Activated CD8-positive, alpha-beta memory T cell treated with anti-CD3 and anti-CD28 coated beads for 4 hours (primary cell): ENCODE results near the gene NDFIP1.

Source experiments
- DNase-seq, 2 donors: peaks; one replicate each; pipeline ENCODE4 v3.0.0-alpha.2; 2020; ENCODE audit warnings: low read depth in 2 of 2

NDFIP1 gene

DNA sequence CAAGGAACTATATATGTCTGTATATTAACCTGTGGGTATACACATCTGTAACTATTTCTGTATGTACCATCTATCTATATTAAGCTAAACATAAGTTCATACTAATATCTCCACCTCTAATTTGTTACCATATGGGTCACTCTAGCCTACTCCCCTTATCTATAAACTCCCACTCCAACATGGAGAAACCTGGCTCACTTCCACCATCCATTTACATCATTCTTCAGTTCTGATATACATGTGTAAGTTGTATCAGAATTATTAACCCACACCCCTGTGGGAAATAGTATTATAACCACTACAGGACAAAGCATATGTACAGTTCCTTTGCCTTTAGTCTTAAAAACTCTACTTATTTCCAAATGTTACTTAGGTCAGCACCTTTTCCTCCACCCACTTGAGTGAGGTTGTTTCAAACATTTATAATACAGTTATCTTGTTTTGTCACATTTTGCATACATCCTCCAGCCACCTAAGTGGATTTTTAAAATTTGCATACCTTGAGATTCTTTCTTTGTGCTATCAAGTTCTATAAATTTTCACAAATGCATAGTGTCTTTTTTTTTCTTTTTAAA lies 10.6 kb downstream of the NDFIP1 start:
- DNase-seq: no peak

DNA sequence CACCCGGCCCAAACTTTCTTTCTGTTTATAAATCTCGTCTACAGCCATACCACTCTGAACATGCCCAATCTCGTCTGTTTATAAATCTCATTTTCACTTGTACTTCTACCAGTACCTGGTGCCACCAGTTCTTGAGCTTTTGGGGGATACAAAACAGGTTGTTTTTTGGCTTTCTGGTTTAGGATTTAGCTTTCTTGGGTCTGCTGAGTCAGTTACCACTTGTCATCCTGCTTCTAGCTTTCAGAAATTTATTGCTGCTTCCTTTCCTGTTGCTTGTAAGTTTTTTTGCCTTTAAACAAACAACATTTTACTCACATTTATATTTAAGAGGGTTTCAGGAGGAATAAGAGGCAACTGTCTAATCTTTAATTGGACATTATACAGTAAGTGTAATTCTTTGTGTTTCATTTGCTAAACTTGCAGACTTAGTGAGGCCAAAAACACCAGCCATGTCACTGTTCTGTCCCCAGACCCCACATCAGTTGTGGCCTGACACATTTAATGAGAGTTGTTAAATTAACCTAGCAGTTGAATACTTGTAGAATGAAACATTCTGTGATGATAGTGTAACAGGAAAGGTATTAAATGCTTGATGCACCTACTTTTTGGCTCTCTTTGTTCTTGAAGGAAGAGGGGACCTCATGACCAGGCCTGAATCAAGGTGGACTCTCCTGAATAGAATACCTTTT lies 11.8 kb downstream of the NDFIP1 start:
- no peak for DNase-seq

DNA sequence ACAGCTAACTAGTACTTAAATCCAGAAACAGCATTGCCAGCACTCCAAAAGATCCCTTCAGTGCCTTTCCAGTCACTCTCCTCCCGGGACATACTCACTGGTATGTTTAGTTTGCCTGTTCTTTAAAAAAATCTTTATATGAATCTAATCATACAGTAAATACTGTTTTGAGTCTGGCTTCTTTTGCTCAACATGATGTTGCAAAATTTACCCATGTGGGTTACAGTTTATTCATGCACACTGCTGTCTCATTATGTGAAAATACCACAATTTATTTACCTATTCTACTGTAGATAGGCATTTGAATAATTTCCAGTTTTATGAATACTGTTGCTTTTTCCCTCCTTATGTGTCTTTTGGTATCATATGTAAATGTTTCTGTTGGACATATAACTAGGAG lies 13.5 kb downstream of the NDFIP1 start:
- DNase-seq: no peak

DNA sequence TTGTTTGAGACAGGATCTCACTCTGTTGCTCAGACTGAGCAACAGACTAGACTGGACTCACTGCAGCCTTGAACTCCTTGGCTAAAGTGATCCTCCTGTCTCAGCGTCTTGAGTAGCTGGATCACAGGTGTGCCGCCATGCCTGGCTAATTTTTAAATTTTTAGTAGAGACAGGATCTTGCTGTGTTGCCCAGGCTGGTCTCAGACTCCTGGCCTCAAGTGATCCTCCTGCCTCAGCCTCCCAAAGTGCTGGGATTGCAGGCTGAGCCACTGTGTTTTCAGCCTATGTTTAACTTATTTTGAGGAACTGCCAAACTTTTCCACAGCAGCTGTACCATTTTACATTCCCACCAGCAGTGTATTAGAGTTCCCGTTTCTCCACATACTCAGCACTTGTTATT lies 16.8 kb downstream of the NDFIP1 start:
- no peak for DNase-seq

DNA sequence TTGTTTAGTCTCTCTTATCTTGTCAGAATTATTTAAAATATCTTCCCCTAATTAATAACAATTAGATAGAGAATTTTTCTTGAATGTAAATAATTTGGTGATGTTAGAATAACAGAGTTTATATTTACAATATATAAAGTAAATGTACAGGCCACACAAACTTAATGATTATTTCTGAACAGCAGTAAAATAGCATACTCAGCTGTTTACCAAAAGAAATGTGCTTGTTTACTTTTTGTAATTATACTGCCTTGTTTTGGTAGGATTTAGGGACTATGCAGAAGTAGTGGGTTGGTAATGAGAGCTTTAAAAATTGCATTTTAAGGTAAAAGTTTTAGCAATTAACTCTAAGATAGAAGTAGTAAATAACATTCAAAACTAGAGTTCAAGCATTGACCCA lies 17.4 kb downstream of the NDFIP1 start:
- DNase-seq: no peak

DNA sequence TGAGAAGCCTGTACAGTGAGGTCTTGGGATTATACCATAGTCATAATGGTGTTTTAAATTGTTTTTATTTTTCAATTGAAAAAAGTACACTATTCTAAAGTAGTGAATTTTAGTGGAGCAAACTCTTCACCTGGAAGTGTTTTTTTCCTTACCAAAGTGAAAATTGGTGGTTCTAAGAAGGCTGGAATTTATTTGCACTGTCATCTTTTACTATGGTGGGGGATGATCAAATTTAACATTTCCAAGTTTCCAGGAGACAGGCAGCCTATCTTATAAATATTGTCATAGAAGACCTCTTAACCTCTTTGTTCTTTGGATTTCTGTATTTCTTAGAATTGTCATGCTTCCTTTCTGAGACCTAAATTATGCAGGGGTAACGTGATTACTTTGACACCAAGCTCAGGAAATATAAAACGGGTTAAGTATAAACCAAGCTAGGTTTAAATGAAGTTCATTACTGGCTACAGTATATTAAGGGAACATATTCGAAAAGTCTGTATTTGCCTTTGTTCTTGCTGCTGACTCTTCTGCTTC lies 20.2 kb downstream of the NDFIP1 start:
- DNase-seq: no peak

DNA sequence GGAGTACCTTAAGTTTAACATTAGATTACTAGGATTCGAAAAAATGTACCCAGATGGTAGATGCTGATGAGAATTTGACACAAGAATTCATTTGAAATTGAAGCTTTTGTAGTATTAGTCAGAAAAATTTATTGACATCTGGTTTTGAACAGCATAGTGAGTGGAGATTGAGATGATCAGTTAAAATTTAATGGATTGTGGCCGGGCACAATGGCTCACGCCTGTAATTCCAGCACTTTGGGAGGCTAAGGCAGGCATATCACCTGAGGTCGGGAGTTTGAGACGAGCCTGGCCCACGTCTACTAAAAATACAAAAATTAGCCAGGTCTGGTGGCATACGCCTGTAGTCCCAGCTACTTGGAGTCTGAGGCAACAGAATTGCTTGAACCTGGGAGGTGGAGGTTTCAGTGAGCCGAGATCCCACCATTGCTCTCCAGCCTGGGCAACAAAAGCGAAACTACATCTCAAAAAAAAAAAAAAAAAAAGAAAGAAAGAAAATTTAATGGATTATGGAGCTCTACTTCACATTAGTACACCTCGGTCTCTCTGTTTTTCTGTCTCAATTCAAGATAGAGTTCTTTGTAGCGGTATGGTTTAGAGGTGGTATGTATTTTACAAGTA lies 21.0 kb downstream of the NDFIP1 start:
- DNase-seq: no peak

DNA sequence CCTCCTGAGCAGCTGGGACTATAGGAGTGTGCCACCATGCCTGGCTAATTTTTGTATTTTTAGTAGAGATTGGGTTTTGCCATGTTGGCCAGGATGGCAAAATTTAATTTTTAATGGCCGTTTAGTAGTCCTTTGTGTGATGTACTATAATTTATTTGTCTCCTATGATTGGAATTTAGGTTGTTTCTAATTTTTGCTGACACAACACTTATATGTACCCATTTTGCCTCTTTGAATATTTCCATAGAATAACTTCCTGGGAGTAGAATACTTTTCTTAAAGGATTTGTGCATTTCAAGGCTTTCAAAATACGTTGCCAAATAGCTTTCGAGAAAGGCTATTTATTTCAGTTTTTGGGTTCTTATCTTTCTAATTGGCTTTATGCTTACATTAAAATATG lies 22.8 kb downstream of the NDFIP1 start:
- DNase-seq: no peak

DNA sequence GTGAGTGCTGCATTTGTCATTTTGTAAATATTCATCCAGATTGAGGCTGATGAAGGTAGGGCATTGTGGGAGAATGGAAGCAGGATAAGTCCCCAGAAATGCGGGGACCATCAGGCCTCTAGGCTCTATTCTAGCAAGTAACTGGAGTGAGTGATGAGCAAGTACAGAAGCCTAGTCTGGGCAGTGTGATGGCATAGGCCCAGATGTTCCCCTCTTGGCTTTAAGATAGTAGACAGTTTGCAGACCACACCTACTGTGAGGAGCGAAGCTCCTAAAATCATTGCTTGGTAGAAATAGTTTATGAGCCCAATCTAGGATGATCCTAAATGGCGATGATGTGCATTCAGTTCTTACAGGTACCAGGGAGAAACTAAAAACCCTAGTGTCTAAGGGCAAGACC lies 24.3 kb downstream of the NDFIP1 start:
- DNase-seq: no peak

DNA sequence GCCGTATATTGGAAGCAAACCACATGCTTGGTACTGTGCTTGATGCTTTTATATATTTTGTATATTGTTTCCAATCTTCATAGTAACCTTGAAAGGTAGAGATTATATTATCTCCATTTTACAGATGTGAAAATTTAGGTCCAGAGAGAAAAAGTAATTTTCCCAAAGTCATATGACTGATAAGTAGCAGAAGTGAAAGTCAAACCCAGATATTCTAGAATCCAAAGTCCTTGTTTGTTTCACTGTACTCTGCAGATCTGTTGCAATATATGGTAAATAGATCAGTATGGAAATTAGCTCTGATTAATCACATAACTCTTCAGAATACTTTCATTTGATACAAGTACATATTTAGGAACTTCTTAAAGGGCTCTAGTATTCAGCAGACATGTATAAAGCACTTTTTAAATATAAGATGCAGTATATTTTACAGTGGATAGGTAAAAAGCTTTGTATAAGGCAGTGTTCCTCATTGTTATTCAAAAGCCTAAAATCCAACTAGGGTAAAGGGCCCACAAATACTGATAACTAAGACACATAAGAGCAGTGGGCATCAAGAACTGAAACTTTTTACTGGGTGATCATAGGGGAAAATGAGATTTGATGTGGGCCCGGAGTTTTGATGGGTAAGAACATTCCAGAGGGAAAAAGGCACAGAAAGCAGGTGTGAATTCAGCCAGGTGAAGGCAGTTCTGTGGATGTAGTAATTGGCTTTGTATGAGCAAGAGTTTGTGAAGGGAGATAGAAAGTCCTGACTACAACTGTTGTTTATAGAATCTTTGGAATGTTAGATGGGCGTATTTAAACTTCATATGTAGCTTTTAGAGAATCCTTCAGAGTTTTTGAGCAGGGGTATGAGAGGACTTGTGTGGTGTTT lies 25.0 kb downstream of the NDFIP1 start:
- no peak for DNase-seq

DNA sequence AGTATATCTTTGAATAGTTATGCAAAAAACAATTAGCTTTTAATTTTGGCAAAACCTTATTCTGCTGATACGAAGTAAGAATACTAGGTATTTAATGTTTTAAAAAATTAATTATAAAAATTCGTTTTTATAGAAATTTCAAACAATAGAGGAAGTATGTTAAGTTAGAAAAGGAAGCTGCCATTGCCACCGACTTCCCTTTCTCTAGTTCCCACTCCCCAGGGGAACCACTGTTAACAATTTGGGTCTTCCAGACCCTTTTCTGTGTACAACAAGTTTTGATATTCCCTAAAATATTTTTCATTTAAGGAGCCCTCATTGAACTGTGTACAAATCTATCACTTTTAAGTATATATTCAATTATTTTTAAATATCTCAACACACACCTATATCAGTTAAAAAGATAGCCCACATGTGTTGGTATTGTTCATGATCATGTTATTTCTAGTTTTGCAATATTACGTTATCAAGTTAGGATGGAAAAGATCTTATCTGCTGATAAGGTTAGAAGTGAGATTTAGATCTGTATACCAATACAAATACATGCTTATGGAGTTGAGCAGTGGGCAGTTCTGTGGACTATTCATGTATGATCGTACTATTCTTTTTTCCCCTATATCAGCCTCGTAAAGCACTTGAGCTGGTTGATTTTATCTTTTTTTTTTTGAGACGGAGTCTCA lies 25.9 kb downstream of the NDFIP1 start:
- no peak for DNase-seq

DNA sequence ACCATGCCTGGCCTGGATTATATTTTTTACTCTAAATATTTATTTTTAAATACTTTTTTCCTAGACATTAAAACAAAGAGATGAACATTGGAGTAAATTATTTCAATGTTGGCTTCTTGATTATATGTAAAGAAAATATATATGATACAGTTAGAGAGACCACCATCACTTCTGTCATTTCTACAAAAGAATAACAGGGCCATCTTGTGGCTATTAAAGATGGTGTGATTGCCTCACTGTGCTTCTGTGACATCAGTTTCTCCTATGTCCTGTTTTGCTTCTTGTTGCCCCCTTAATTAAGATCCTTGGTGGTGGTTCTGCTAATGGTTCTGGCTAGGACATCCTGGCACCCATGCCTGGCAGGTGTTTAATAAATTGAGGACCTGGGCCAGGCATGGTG lies 32.9 kb downstream of the NDFIP1 start:
- DNase-seq: no peak

DNA sequence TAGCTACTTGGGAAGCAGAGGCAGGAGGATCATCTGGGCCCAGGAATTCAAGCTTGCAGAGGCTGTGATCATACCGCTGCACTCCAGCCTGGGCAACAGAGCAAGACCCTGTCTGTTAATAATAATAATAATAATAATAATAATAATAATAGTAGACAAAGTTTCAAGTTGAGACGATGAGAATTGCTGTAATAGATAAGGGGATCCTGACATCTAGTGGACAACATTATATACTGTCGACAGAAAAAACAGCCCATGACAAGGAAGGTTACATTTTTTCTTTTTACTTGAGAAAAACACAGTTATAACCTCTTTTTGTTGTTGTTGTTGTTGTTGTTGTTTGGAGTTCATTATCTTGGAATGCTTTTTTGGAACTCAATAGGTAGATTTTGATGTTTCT lies 35.3 kb downstream of the NDFIP1 start:
- no peak for DNase-seq

DNA sequence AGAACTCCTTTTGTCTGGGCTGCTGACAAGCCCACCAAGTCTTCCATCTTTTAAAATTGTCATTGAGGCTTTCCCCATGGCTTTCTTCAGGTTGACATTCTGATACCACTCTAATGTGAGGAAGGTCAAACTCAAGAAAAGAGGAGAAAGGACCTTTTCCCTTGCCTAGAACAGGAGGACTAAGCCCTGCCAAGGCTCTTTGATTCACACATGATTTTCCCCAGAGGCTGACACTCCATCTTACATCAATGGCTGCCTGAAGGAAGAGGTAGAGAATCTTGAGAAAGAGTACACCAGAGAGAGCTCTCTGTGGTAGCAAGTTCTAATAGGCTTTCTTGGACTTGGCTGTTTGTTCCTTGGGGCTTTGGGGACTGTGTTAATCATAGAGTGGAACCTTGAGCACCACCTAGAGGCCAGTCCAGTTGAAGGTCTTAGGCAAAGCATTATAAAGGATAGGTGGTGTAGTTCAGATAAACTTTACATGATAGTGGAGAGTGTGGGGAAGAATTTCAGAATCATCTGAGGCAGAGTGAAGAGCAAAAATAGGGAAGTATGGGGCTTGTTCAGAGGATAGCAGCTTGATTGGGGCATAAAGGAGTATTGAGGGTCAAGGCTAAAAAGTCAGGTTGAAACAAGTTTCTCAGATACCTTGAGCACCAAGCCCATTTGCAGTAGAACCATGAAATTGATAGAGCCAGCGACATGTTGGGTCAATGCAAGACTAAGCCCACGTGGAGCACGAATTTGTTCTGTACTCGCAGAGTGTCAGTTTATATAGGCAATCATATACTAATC lies 36.7 kb downstream of the NDFIP1 start:
- DNase-seq: peak; percentile 30 to 49

DNA sequence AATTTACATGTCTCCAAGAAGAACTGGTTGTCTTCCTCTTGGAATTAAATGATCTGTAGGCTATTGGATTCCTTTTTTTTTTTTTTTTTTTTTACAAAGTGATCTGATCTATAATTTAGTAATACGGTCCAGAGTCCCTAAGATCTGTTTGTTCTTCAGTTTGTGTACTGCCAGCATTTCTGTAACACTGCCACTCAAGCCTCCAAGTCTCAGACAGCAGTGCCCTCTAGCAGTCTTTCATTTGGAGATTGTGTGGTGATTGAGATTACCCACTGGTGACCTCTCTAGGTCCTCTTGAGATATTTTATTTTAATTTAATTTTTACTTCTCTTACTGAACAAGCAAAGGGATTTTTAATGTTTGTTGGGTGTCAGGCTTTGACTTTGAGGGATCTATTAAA lies 40.8 kb downstream of the NDFIP1 start:
- DNase-seq: no peak

DNA sequence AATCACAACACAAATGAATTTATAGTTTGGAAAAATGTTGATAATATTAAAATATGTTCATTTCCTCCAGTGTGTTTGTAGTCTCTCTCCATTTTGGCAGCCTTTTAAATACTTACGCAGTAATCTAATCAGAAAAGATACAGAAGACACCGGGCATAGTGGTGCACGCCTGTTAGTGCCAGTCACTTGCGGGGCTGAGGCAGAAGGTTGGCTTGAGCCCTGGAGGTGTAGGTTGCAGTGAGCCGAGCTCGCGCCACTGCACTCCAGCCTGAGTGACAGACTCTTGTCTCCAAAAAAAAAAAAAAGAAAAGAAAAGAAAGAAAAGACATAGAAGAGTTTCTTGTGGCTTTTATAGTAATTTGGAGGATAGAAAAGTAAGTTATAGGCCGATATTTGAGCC lies 41.9 kb downstream of the NDFIP1 start:
- DNase-seq: no peak

DNA sequence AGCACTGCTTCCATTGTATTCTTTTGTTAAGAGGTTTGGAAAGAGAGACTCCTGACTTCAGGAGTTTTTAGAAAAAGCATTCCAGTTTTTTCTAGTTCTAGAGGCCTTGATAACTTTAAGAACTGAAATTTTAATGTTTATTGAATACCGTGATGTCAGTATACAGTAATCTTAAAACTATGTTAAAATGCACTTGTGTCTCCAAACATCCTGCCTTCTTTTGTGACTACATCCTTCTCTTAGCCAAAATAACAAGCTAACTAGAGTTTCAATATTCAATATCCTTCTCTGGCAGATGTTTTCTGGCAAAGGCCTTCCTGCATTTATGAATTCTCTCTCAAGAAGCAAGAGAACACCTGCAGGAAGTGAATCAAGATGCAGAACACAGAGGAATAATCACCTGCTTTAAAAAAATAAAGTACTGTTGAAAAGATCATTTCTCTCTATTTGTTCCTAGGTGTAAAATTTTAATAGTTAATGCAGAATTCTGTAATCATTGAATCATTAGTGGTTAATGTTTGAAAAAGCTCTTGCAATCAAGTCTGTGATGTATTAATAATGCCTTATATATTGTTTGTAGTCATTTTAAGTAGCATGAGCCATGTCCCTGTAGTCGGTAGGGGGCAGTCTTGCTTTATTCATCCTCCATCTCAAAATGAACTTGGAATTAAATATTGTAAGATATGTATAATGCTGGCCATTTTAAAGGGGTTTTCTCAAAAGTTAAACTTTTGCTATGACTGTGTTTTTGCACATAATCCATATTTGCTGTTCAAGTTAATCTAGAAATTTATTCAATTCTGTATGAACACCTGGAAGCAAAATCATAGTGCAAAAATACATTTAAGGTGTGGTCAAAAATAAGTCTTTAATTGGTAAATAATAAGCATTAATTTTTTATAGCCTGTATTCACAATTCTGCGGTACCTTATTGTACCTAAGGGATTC lies 43.1 kb downstream of the NDFIP1 start:
- DNase-seq: peak; percentile 14 to 27

DNA sequence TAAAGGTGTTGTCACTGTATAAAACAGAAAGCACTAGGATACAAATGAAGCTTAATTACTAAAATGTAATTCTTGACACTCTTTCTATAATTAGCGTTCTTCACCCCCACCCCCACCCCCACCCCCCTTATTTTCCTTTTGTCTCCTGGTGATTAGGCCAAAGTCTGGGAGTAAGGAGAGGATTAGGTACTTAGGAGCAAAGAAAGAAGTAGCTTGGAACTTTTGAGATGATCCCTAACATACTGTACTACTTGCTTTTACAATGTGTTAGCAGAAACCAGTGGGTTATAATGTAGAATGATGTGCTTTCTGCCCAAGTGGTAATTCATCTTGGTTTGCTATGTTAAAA lies 43.8 kb downstream of the NDFIP1 start:
- no peak for DNase-seq

DNA sequence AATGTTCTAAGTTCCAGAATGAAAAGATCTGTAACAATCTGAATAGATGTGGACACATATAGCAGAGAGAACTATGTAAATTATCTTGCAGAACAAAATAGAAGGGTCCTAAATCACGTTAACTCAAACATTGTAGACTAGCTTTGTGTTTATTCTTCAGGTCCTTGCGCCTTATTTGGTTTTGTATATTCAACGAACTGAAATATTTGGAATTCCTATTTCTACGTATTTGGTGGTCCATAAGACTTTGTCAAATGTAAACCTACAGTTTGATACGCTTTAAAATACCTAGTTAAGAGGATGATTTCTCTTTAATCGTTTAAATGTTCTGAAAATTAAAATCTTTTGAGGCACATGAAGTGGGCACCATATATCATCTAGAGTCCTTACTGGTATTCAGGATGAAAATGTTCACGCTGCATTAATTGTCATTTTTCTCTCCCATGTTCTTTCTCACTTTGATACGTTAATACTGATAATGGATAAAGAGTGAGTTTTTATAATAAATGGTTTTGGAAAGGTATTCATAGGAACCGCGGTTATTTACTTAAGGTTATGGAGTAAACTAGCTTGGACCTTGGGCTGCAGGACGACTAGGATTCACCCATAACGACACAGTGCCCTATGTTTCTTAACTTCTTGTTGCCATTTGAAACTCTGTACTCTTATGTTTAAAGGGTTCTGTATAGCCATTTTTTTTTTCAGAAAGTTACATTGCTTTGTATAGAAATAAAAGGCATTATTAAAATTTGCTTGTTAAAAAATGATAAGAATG lies 45.3 kb downstream of the NDFIP1 start:
- DNase-seq: no peak
